Panc1 (cell line): ENCODE results near the gene PTPRCAP. TPM values are rescaled to one million over a fixed set of nuclear protein-coding genes. Genes with fewer than 3 reads are reported as not detected.
A peak's percentile ranks its signal among the peaks of the same experiment; 100 is the strongest.

Experiments
- ATAC-seq: fragments of 200-7000 bp; cut with Tn5 transposase; 2 replicates; pipeline ENCODE4 v1.9.1; 2020; ENCODE audit warnings: mild to moderate bottlenecking, moderate library complexity
- BruUV-seq: library from RNA; stranded (reverse); fragments of 400-500 nt; replicated peaks from 2 replicates; lab custom pipeline; 2021; lab: Mats Ljungman, UMichigan
- CTCF ChIA-PET: fragments of 300-600 bp; sonication (Branson Sonifier 250); formaldehyde crosslinking; loops from one replicate; lab custom pipeline; 2022; ENCODE audit warnings: antibody characterized with exemption; lab: Charles Lee
- POLR2A ChIA-PET: fragments of 300-600 bp; sonication (Branson Sonifier 250); formaldehyde crosslinking; loops from one replicate; lab custom pipeline; 2022; ENCODE audit warnings: antibody characterized with exemption; lab: Charles Lee
- DNase-seq: peaks from one replicate; pipeline ENCODE4 v3.0.0-alpha.2; 2010; ENCODE audit warnings: low read depth, low spot score
- H3K27ac ChIP-seq: 2 replicates; pipeline ENCODE4 v1.5.1; 2011; ENCODE audit warnings: mild to moderate bottlenecking, low read length, inconsistent platforms
- H3K27me3 ChIP-seq: fragments of 200-500 bp; sonication (Bioruptor generic); 2 replicates; pipeline ENCODE4 v1.6.0; 2014; ENCODE audit warnings: low read length, inconsistent platforms; ENCODE audit not compliant: control insufficient read depth, insufficient read depth
- H3K36me3 ChIP-seq: fragments of 200-500 bp; sonication (Bioruptor generic); 2 replicates; pipeline ENCODE4 v1.5.1; 2014; ENCODE audit warnings: inconsistent platforms, mild to moderate bottlenecking, low read length, moderate library complexity; ENCODE audit not compliant: control insufficient read depth, insufficient read depth
- H3K4me1 ChIP-seq: 2 replicates; pipeline ENCODE4 v1.5.1; 2011; ENCODE audit warnings: inconsistent platforms, mild to moderate bottlenecking, low read length, moderate library complexity; ENCODE audit not compliant: control insufficient read depth, insufficient read depth
- H3K4me3 ChIP-seq, 2 experiments: 2 replicates each; pipeline ENCODE4 v1.5.1; 2011 to 2012; ENCODE audit warnings: low read depth in 2 of 2, low read length in 2 of 2, mild to moderate bottlenecking in 2 of 2, inconsistent platforms in 1 of 2, moderate library complexity in 1 of 2
- H3K9me3 ChIP-seq: fragments of 200-500 bp; sonication (Bioruptor generic); 2 replicates; pipeline ENCODE4 v1.5.1; 2014; ENCODE audit warnings: low read depth, mild to moderate bottlenecking, inconsistent platforms, low read length, moderate library complexity; ENCODE audit not compliant: control insufficient read depth, insufficient read depth
- POLR2AphosphoS5 ChIP-seq: IDR thresholded peaks from 2 replicates; pipeline ENCODE4 v1.6.1; 2012; ENCODE audit warnings: mild to moderate bottlenecking, low read depth, low read length, moderate library complexity
- SIN3A ChIP-seq: IDR thresholded peaks from 2 replicates; pipeline ENCODE4 v1.6.1; 2012; ENCODE audit warnings: low read depth, mild to moderate bottlenecking, low read length, moderate library complexity, borderline replicate concordance; ENCODE audit not compliant: insufficient read depth
- TCF7L2 ChIP-seq: IDR thresholded peaks from 2 replicates; pipeline ENCODE4 v1.6.1; 2011; ENCODE audit warnings: mild to moderate bottlenecking, low read depth, low read length, inconsistent platforms
- in situ Hi-C: cut with HindIII; loops from 2 replicates; pipeline ENCODE4 v1.10.0; 2016; ENCODE audit warnings: low sequenced_read_pairs, low pct_unique_long_range_greater_than_20kb
- intact Hi-C: fragments of 100-400 bp; cut with micrococcal nuclease; formaldehyde crosslinking; loops from one replicate; pipeline ENCODE4 v1.10.0; 2022; ENCODE audit not compliant: unreplicated experiment
- total RNA-seq: library from RNA; stranded (reverse); gene quantifications from one replicate; pipeline ENCODE4 v1.2.1, GENCODE V29; 2021; ENCODE audit not compliant: unreplicated experiment
- TF ChIP-seq, protein P1 (sequence below): fragments of 450-650 bp; IDR thresholded peaks from 2 replicates; pipeline ENCODE4 v1.5.1; 2017; ENCODE audit warnings: mild to moderate bottlenecking
- TF ChIP-seq, protein P2 (sequence below), 2 experiments: IDR thresholded peaks; 2 replicates each; pipeline ENCODE4 v1.6.1; 2011 to 2012; ENCODE audit warnings: low read depth in 2 of 2, control low read depth in 1 of 2, low read length in 1 of 2, mild to moderate bottlenecking in 1 of 2, moderate library complexity in 1 of 2; ENCODE audit not compliant: insufficient read depth in 1 of 2

The PTPRCAP gene
- total RNA-seq, 1 experiment from 2014 or later = 0.82 TPM

- no peaks in the 10 kb centered on the region for H3K36me3 ChIP-seq
- TF ChIP-seq POLR2AphosphoS5 (0 out of 2 replicates have a peak, but pooled peaks have one; percentile 4), TCF7L2 (no peak)
- DNase-seq (no peak), ATAC-seq (no peak)
- in situ Hi-C loops (no loop called here), intact Hi-C loops (loop anchor here (5.0 kb wide), 1 partner anchor 96 kb away; the partner anchor contains the start of genes CDK2AP2 and PITPNM1)
- no peaks in the 10 kb centered on the region for H3K9me3 ChIP-seq
- no peak overlapping the region for H3K27ac ChIP-seq
- peaks cover 22% of the 10 kb centered on the region for H3K4me1 ChIP-seq
- no peaks in the 10 kb centered on the region for H3K27me3 ChIP-seq
- H3K4me3 ChIP-seq = no peak overlapping the region
- ChIA-PET POLR2A (interaction anchor here (1.2 kb wide), 1 partner anchor 10 kb away, joined by 3 read pairs; the partner anchor contains the start of gene PPP1CA), CTCF (interaction anchor here (2.1 kb wide), 1 partner anchor 9 kb away, joined by 9 read pairs; the partner anchor contains the start of gene PPP1CA)
- BruUV-seq = no TSS peak
Measured at GRCh38 chr11:67410984-67411784, 26.3 kb downstream of the PTPRCAP start.

DNA sequence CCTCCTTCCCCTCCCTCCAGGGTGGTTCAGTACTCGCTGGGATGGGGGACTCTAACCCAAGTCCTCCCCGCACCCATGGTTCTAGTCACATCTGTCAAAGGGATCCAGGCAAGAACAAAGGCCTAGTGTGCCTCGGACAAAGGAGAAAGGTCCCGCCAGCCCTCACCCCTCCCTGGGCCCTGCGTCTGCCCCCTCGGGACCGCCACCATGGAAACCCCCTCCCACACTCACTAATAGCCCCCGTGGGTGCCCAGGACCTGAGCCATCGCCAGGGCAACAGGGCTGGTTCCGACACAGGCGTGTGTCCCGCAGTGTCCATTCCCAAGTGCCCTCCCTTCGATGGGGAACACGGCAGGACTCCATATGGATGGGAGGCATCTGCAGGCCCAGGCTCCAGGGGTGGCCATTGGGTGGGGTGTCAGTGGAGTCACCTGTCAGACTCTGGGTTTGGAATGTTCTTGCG, 27.1 kb downstream of the PTPRCAP start:
- no TSS peak for BruUV-seq
- no peak for DNase-seq
- in situ Hi-C loops (no loop called here), intact Hi-C loops (loop anchor here (5.0 kb wide), 1 partner anchor 97 kb away; the partner anchor contains the start of genes CDK2AP2 and PITPNM1)
- no peak for ATAC-seq
- POLR2A ChIA-PET = no interaction called here
- H3K27me3 ChIP-seq = no peaks in the 10 kb centered on the region
- no peak for TF ChIP-seq TCF7L2
- no peak for TF ChIP-seq POLR2AphosphoS5
- TF ChIP-seq, protein P1, sequence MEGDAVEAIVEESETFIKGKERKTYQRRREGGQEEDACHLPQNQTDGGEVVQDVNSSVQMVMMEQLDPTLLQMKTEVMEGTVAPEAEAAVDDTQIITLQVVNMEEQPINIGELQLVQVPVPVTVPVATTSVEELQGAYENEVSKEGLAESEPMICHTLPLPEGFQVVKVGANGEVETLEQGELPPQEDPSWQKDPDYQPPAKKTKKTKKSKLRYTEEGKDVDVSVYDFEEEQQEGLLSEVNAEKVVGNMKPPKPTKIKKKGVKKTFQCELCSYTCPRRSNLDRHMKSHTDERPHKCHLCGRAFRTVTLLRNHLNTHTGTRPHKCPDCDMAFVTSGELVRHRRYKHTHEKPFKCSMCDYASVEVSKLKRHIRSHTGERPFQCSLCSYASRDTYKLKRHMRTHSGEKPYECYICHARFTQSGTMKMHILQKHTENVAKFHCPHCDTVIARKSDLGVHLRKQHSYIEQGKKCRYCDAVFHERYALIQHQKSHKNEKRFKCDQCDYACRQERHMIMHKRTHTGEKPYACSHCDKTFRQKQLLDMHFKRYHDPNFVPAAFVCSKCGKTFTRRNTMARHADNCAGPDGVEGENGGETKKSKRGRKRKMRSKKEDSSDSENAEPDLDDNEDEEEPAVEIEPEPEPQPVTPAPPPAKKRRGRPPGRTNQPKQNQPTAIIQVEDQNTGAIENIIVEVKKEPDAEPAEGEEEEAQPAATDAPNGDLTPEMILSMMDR = no peak
- no peak for TF ChIP-seq SIN3A
- TF ChIP-seq, protein P2, sequence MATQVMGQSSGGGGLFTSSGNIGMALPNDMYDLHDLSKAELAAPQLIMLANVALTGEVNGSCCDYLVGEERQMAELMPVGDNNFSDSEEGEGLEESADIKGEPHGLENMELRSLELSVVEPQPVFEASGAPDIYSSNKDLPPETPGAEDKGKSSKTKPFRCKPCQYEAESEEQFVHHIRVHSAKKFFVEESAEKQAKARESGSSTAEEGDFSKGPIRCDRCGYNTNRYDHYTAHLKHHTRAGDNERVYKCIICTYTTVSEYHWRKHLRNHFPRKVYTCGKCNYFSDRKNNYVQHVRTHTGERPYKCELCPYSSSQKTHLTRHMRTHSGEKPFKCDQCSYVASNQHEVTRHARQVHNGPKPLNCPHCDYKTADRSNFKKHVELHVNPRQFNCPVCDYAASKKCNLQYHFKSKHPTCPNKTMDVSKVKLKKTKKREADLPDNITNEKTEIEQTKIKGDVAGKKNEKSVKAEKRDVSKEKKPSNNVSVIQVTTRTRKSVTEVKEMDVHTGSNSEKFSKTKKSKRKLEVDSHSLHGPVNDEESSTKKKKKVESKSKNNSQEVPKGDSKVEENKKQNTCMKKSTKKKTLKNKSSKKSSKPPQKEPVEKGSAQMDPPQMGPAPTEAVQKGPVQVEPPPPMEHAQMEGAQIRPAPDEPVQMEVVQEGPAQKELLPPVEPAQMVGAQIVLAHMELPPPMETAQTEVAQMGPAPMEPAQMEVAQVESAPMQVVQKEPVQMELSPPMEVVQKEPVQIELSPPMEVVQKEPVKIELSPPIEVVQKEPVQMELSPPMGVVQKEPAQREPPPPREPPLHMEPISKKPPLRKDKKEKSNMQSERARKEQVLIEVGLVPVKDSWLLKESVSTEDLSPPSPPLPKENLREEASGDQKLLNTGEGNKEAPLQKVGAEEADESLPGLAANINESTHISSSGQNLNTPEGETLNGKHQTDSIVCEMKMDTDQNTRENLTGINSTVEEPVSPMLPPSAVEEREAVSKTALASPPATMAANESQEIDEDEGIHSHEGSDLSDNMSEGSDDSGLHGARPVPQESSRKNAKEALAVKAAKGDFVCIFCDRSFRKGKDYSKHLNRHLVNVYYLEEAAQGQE (IDR thresholded peaks at IDR 0.05; ENCODE audit: insufficient read depth in 1 of 2, low read depth in 2 of 2, low read length in 1 of 2) = 0 out of 4 replicates have a peak, but pooled peaks of 1 of the 2 experiments have one; percentile 13
- H3K27ac ChIP-seq = no peak overlapping the region
- H3K4me3 ChIP-seq = no peak overlapping the region
- H3K4me1 ChIP-seq = peaks cover 18% of the 10 kb centered on the region
- CTCF ChIA-PET = interaction anchor here (2.1 kb wide), 1 partner anchor 9 kb away, joined by 9 read pairs; the partner anchor contains the start of gene PPP1CA
- no peaks in the 10 kb centered on the region for H3K36me3 ChIP-seq
- no peaks in the 10 kb centered on the region for H3K9me3 ChIP-seq
